ENCODE measurements around the gene EIF4B.

The EIF4B gene

DNA sequence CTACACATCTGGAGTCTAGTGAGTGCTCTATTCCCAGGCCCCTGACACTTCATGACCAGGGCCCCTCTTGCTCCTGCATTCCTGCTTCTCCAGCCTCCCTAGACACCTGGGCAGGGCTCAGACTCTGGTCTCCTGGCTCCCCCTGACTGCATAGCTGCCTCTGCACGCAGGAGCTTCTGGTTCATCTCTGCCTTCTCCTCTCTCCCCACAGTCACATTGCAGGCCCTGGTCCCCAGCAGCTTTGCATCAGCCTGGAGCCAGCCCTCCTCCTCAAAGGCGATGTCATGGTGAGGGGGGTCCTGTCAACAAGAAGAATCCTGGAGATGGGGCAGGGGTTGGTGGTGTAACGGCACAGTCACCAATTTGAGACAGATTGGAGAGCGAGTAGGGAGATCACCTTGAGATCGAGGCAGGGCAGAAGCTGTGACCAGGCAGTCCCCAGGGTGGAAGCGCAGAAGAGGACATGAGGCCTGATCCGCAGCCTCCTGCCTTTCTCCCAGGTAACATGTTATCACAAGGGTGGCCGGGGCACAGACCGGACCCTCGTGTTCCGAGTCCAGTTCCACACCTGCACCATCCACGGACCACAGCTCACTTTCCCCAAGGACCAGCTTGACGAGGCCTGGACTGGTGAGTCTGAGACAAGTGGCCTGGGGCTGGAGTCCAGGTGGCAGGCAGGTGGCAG, 51.7 kb downstream of the EIF4B start:
- no peak overlapping the region for H3K27ac ChIP-seq
- TF ChIP-seq, protein P1, sequence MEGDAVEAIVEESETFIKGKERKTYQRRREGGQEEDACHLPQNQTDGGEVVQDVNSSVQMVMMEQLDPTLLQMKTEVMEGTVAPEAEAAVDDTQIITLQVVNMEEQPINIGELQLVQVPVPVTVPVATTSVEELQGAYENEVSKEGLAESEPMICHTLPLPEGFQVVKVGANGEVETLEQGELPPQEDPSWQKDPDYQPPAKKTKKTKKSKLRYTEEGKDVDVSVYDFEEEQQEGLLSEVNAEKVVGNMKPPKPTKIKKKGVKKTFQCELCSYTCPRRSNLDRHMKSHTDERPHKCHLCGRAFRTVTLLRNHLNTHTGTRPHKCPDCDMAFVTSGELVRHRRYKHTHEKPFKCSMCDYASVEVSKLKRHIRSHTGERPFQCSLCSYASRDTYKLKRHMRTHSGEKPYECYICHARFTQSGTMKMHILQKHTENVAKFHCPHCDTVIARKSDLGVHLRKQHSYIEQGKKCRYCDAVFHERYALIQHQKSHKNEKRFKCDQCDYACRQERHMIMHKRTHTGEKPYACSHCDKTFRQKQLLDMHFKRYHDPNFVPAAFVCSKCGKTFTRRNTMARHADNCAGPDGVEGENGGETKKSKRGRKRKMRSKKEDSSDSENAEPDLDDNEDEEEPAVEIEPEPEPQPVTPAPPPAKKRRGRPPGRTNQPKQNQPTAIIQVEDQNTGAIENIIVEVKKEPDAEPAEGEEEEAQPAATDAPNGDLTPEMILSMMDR (IDR thresholded peaks at IDR 0.05) = no peak
- TF ChIP-seq ZFX (IDR thresholded peaks at IDR 0.05; ENCODE audit: borderline replicate concordance) = no peak

DNA sequence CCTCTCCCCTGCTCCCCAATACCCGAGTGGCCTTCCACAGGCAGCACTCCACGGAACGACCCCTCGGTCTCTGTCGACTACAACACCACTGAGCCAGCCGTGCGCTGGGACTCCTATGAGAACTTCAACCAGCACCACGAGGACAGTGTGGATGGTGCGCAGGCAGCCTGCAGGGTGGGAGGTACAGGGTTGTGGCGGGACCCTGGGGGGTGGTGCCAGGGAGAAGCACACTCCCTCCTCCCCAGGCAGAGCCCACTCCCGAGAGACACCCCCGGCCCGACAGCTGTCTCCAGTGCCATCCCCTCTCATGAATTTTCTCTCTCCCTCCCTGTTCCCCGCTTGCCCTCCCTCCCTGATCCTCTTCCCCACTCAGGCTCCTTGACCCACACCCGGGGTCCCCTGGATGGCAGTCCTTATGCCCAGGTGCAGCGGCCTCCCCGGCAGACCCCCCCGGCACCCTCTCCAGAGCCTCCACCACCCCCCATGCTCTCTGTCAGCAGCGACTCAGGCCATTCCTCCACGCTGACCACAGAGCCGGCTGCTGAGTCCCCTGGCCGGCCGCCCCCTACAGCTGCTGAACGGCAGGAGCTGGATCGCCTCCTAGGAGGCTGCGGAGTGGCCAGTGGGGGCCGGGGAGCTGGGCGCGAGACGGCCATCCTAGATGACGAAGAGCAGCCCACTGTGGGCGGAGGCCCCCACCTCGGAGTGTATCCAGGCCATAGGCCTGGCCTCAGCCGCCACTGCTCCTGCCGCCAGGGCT, 52.6 kb downstream of the EIF4B start:
- H3K27ac ChIP-seq = no peak overlapping the region
- TF ChIP-seq, protein P1 (IDR thresholded peaks at IDR 0.05) = no peak
- no peak for TF ChIP-seq ZFX (IDR thresholded peaks at IDR 0.05; ENCODE audit: borderline replicate concordance)

DNA sequence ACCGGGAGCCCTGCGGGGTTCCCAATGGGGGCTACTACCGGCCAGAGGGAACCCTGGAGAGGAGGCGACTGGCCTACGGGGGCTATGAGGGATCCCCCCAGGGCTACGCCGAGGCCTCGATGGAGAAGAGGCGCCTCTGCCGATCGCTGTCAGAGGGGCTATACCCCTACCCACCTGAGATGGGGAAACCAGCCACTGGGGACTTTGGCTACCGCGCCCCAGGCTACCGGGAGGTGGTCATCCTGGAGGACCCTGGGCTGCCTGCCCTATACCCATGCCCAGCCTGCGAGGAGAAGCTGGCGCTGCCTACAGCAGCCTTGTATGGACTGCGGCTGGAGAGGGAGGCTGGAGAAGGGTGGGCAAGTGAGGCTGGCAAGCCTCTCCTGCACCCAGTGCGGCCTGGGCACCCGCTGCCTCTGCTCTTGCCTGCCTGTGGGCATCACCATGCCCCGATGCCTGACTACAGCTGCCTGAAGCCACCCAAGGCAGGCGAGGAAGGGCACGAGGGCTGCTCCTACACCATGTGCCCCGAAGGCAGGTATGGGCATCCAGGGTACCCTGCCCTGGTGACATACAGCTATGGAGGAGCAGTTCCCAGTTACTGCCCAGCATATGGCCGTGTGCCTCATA, 53.3 kb downstream of the EIF4B start:
- no peak for TF ChIP-seq ZFX (IDR thresholded peaks at IDR 0.05; ENCODE audit: borderline replicate concordance)
- TF ChIP-seq, protein P1 (IDR thresholded peaks at IDR 0.05) = no peak
- no peak overlapping the region for H3K27ac ChIP-seq

DNA sequence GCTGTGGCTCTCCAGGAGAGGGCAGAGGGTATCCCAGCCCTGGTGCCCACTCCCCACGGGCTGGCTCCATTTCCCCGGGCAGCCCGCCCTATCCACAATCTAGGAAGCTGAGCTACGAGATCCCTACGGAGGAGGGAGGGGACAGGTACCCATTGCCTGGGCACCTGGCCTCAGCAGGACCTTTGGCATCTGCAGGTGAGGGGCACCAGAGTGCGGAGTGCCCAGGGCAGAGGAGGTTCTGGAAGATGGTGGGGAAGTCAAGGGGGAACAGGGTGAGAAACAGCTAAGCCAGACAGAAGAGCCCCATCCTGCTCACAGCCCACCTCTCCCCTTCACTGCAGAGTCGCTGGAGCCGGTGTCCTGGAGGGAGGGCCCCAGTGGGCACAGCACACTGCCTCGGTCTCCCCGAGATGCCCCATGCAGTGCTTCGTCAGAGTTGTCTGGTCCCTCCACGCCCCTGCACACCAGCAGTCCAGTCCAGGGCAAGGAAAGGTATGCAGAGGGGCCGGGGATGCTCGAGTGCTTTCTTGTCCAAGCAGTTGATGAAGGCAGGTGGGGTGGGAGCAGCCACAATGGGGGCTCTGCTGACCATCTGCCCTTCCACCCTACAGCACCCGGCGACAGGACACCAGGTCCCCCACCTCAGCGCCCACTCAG, 53.9 kb downstream of the EIF4B start:
- no peak overlapping the region for H3K27ac ChIP-seq
- no peak for TF ChIP-seq ZFX (IDR thresholded peaks at IDR 0.05; ENCODE audit: borderline replicate concordance)
- TF ChIP-seq, protein P1 (IDR thresholded peaks at IDR 0.05) = no peak

DNA sequence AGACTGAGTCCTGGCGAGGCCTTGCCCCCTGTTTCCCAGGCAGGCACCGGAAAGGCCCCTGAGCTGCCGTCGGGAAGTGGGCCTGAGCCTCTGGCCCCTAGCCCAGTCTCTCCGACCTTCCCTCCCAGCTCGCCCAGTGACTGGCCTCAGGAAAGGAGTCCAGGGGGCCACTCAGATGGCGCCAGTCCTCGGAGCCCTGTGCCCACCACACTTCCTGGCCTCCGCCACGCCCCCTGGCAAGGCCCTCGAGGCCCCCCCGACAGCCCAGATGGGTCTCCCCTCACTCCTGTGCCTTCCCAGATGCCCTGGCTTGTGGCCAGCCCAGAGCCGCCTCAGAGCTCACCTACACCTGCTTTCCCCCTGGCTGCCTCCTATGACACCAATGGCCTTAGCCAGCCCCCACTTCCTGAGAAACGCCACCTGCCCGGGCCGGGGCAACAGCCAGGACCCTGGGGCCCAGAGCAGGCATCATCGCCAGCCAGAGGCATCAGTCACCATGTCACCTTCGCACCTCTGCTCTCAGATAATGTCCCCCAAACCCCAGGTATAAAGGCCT, 54.5 kb downstream of the EIF4B start:
- TF ChIP-seq ZFX (IDR thresholded peaks at IDR 0.05; ENCODE audit: borderline replicate concordance) = no peak
- TF ChIP-seq, protein P1 (IDR thresholded peaks at IDR 0.05) = no peak
- H3K27ac ChIP-seq = peak overlapping the region; percentile 70

DNA sequence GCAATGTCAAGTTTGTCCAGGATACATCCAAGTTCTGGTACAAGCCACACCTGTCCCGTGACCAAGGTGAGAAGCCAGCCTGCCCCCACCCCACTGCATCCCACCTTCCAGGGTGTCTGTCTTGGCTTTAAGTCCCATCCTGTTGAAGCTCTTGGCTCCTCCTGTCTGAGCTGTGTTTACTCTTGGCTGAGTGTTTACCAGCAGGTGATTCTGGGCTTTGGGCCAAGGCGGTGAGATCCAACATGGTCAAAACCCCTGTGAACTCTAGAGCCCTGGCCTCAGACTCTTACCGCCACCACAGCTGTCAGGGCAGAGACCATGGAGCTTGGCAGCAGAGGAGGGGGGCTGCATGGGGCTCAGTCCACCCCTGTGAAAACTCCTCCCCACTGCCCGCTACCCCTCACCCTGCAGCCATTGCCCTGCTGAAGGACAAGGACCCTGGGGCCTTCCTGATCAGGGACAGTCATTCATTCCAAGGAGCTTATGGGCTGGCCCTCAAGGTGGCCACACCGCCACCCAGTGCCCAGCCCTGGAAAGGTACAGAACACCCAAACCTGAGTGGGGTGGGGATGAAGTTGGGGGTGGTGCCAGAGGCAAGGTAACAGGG, 55.3 kb downstream of the EIF4B start:
- peak overlapping the region; percentile 70 for H3K27ac ChIP-seq
- TF ChIP-seq, protein P1 (IDR thresholded peaks at IDR 0.05) = peak; percentile 85
- TF ChIP-seq ZFX (IDR thresholded peaks at IDR 0.05; ENCODE audit: borderline replicate concordance) = no peak

All from 22Rv1 (cell line).